ENCODE results near the gene MTCH1. TPM values are rescaled to one million over a fixed set of nuclear protein-coding genes. Genes with fewer than 3 reads are reported as not detected.
"Not testable (repeated sequence)": the region's sequence is repeated elsewhere in the genome, so short reads cannot be mapped to it uniquely, and the experiment has no call there.

Gene MTCH1
- total RNA-seq, 4 donors from 2014 or later: 85.6 to 127 (median 116) TPM

GRCh38 chr6:36945301-36945700, 40.7 kb downstream of the MTCH1 start:
- intact Hi-C loops (cut with DNase I; ENCODE audit: low total_unique reads) (no loop called here), in situ Hi-C loops (cut with MboI; ENCODE audit: low sequenced_read_pairs in 4 of 4) (no loop called here)
- Histone ChIP-seq H3K27me3 (no peaks in the 10 kb centered on the region), H3K36me3 (no peaks in the 10 kb centered on the region), H3K4me1 (no peaks in the 10 kb centered on the region), H3K4me3 (no peak overlapping the region), H3K27ac (no peak overlapping the region), H3K9me3 (no peaks in the 10 kb centered on the region)
- DNase-seq: no peak
- TF ChIP-seq CTCF (IDR thresholded peaks at IDR 0.05 in 4 of 5, conservative IDR thresholded peaks at IDR 0.05 in 1 of 5) (no peak), POLR2A (IDR thresholded peaks at IDR 0.05) (no peak)
- no peak for ATAC-seq

GRCh38 chr6:36944650-36945049, 41.3 kb downstream of the MTCH1 start:
- Histone ChIP-seq H3K27me3 (no peaks in the 10 kb centered on the region), H3K4me1 (no peaks in the 10 kb centered on the region), H3K9me3 (no peaks in the 10 kb centered on the region), H3K36me3 (no peaks in the 10 kb centered on the region), H3K27ac (no peak overlapping the region), H3K4me3 (no peak overlapping the region)
- DNase-seq: no peak
- no peak for ATAC-seq
- TF ChIP-seq POLR2A (IDR thresholded peaks at IDR 0.05) (no peak), CTCF (IDR thresholded peaks at IDR 0.05 in 4 of 5, conservative IDR thresholded peaks at IDR 0.05 in 1 of 5) (no peak)
- in situ Hi-C loops (cut with MboI; ENCODE audit: low sequenced_read_pairs in 4 of 4) (no loop called here), intact Hi-C loops (cut with DNase I; ENCODE audit: low total_unique reads) (no loop called here)

- in situ Hi-C loops (cut with MboI; ENCODE audit: low sequenced_read_pairs in 4 of 4); ATAC-seq; H3K4me3 ChIP-seq; H3K27me3 ChIP-seq; H3K27ac ChIP-seq; intact Hi-C loops (cut with DNase I; ENCODE audit: low total_unique reads); H3K9me3 ChIP-seq; H3K4me1 ChIP-seq; DNase-seq; H3K36me3 ChIP-seq: not testable (repeated sequence)
Observed at GRCh38 chr6:36942329-36942728, 43.7 kb downstream of the MTCH1 start.

- H3K36me3 ChIP-seq; intact Hi-C loops (cut with DNase I; ENCODE audit: low total_unique reads); H3K9me3 ChIP-seq; H3K27me3 ChIP-seq; ATAC-seq; H3K4me3 ChIP-seq; in situ Hi-C loops (cut with MboI; ENCODE audit: low sequenced_read_pairs in 4 of 4); H3K27ac ChIP-seq; H3K4me1 ChIP-seq; DNase-seq: not testable (repeated sequence)
Observed at GRCh38 chr6:36941561-36941960, 44.4 kb downstream of the MTCH1 start.

- intact Hi-C loops (cut with DNase I; ENCODE audit: low total_unique reads): no loop called here
Observed at GRCh38 chr6:36940027-36940426, 46.0 kb downstream of the MTCH1 start.

GRCh38 chr6:36939005-36939404, 47.0 kb downstream of the MTCH1 start:
- H3K9me3 ChIP-seq; intact Hi-C loops (cut with DNase I; ENCODE audit: low total_unique reads); in situ Hi-C loops (cut with MboI; ENCODE audit: low sequenced_read_pairs in 4 of 4); H3K27me3 ChIP-seq; H3K4me3 ChIP-seq; ATAC-seq; H3K27ac ChIP-seq; DNase-seq; H3K36me3 ChIP-seq; H3K4me1 ChIP-seq: not testable (repeated sequence)

More at GRCh38 chr6:36940027-36940426, 46.0 kb downstream of the MTCH1 start:
- no peak overlapping the region for H3K27ac ChIP-seq
- no peaks in the 10 kb centered on the region for H3K36me3 ChIP-seq
- H3K4me3 ChIP-seq: no peak overlapping the region
- ATAC-seq: no peak
- H3K4me1 ChIP-seq: no peaks in the 10 kb centered on the region
- no peaks in the 10 kb centered on the region for H3K9me3 ChIP-seq
- H3K27me3 ChIP-seq: no peaks in the 10 kb centered on the region
- no peak for DNase-seq
- in situ Hi-C loops (cut with MboI; ENCODE audit: low sequenced_read_pairs in 4 of 4): no loop called here
- TF ChIP-seq CTCF (IDR thresholded peaks at IDR 0.05 in 4 of 5, conservative IDR thresholded peaks at IDR 0.05 in 1 of 5): no peak
- no peak for TF ChIP-seq POLR2A (IDR thresholded peaks at IDR 0.05)

All from gastrocnemius medialis (tissue), 4 donors.